ENCODE measurements around the gene WWOX.
"Not testable (repeated sequence)": the region's sequence is repeated elsewhere in the genome, so short reads cannot be mapped to it uniquely, and the experiment has no call there.

The WWOX gene

DNA sequence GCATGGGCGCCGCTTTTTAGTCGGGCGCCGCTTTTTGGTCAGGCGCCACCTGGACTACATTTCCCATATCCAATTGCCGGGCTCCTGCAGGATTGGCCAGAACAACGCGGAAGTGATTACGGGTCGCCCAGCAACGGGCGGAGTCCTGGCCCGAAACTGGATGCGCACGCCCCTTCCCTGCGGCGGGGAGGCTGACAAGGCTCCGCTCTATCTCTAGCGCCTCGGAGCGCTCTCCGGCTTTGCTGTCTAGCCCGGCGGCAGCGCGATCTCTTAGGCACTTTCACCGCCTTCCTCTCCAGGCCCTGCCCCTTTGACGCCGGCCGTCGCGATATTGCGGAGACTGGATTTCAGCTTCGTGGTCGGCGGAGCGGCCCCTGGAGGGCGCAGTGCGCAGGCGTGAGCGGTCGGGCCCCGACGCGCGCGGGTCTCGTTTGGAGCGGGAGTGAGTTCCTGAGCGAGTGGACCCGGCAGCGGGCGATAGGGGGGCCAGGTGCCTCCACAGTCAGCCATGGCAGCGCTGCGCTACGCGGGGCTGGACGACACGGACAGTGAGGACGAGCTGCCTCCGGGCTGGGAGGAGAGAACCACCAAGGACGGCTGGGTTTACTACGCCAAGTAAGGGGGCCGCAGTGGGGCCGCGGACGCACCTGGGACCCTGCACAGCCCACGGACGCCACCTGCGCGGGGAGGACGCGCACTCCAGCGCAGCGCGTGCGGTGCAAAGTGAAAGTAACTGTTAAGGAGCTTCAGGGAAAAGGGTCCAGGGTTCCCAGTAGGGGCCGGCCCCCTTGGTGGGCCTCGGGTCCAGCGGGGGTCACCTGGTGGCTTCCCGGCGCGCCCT, at the start of gene WWOX:
Gene WWOX, plus strand, starts transcription at position 384 of the 841 bp plus-strand sequence.
- peak; percentile 94 for DNase-seq

DNA sequence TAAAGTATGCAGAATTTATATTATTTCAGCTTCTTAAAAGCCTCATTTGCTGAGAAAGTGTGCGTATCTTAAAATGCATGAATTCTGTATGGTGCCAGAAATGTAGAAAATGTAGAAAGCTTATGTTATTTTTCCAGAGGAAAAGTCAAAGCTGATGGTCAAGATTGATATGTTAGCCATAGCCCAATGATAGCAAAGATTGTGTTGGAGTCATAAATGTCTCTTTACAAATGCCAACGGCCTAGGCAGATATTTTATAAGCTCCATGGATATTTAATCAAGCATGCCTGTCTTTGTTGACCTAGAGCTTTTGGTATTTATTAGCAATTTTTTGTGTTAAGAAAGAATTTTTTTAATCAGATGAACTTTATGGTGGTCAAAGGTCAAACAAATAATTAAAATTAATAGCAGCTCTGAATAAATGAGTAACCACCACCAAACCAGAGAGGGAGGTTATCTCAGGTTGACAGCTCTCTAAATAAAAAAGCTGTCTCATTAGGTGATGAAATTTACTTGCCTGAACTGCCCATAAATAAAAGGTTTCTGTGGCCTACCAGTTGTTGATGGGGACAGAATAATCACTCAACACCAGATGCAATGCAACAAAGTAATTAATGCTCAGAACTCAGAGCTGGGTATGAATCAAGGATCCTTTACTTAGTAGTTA, 48.6 kb upstream of the WWOX start:
- no peak for DNase-seq

DNA sequence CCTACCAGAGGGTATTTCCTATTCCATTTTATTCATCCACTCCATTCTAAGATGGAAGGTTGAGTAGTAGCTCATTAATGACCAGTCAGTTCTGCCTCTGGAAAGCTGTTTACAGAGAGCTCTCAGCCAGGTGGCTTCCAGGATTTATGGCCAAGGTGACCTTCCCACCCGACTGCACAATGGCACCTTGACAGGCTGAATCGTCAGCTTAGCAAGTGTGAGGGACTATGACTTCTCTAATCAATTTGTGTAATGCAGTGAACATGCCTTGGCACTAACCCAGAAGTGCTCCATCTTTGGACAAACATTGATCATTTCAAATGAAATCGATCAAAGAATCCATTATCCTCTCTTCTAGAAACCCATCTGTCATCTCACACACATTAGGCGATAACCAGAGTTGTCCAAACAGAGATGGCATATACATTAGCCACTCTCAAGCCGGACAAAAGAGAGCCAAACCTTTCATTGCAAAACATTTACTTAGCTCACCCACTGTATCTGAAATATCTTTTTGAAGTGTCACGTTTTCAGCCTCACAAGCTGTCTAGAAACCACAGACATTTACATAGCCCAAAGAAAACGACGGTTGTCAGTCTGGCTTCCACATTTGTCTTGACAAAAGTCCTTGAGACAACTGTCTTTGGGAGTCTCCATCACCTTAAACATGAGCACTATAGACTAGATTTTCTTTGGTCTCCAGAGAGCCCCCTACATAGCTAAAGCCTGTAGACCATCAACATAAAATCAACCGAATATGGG, 41.5 kb upstream of the WWOX start:
- DNase-seq = no peak

DNA sequence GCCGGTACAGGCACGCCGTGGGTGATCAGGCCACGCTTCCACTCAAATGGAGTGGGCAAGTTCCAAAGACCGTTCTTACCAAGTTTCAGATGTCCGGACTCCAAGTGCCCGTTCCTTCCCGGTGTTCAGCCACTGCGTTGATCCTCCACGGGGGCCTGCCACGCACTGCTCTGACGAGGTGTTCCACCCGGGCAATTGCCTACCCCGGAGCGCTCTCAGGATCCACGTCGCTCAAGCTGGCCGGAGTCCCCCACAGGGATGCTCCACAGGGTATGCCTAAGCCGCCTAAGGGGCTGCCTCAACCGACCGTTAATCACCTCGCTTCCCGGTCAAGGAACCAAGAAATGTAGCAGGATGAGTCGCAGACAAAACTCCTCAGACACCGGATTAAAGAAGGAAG, 39.6 kb upstream of the WWOX start:
- not testable (repeated sequence) for DNase-seq

DNA sequence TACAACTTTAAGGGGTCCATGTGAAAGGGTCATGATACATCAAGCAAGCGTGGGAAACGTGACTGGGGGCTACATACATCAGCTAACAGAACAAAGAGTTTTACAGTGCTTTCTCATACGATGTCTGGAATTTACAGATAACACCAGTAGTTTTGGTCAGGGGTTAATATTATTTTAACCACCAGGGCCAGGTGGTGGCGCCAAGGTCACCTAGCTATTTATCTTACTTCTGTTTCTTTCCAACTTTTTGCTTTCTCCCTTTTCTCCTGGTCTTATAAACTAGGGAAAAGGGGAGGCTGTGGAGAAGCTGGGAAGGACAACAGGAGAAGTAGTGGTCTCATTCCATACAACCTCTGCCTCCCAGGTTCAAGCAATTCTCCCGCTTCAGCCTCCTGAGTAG, 39.2 kb upstream of the WWOX start:
- DNase-seq = no peak

DNA sequence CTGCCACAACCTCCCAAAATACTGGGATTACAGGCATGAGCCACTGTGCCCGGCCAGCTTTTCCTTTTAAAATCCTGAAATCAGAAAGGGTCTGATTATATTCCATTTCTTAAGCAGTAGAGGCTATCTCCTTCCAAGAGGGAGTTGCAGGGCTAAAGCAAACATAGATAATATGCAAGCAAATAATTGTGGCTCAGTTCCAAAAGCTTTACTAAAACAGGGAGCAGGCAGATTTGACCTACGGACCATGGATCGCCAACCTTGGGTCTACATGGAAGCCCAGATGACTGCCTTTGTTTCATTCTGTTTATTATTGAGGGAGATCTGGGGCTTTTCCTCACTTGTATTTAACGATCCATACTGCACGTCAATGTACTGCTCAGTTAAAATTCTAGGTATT, 38.6 kb upstream of the WWOX start:
- no peak for DNase-seq

DNA sequence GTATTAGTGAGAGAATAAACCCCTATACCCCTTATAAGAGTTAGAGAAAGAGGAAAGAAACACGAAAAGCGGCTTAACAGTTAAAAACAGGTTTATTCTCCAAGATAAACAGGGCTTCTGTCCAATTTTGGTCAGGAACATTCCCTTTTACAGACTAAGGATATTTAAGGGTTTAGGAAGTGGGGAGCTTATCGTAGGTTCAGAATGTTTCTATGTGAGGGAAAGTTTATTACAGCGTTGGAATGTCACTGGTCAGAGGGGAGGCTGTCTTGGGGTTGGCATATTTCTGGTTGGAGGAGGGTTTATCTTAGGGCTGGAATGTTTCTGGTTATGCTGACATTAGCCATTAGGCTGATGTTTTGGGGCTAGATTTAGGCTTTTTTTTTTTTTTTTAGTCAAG, 34.1 kb upstream of the WWOX start:
- no peak for DNase-seq

DNA sequence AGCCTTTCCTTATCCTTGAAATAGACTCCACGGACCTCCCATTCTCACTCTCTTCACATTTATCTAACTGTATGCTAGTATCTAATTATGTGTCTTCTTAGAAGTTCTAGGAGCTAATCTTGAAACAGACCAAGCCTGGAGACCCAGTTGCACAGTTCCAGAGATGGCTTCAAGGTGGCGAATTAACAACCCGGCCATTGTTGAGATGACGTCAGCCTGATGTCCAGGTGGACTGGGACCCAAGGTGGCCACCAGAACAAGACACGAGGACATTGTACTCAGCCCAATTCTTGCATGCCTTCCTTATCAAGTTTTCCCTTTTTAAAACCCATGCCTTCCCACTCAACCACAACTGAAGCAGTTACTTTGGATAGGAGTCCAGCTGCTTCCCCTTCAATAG, 29.5 kb upstream of the WWOX start:
- DNase-seq = no peak

DNA sequence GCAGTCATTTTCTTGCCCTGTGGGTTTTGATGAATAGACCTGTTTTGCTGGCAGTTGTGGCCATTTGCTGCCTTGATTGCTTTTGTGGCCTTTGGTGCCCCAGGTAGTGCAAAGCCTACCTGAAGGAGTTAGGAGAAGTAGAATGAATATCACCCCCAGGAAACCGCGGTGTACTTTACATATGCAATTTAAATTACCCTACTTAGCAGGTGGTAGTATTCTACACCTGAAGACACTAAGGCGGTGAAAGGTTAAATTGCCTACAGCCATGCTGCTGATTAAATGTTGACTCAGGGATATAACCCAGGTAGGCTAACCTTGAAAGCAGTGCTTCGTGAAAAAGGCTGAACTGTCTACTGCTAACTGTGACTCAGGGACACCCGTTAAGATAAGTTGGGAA, 27.2 kb upstream of the WWOX start:
- no peak for DNase-seq

DNA sequence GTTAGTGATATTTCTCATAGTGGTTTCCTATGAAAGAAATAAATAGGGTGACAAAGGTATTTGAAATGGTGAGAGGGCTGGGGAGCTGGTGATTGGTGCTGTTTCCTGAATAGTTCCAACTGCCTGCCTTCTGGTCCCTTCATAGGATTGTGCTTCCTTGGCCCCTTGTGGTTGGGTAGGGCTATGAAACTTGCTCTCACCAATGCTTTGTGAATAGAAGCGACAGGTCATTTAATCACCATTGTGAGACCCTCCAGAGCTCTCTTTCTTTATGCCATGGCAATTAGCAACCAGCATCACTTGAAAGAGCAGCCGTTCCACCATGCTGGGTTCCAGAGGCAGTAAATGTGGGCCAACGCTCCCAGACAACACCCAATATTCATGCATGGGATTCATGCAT, 23.7 kb upstream of the WWOX start:
- no peak for DNase-seq

DNA sequence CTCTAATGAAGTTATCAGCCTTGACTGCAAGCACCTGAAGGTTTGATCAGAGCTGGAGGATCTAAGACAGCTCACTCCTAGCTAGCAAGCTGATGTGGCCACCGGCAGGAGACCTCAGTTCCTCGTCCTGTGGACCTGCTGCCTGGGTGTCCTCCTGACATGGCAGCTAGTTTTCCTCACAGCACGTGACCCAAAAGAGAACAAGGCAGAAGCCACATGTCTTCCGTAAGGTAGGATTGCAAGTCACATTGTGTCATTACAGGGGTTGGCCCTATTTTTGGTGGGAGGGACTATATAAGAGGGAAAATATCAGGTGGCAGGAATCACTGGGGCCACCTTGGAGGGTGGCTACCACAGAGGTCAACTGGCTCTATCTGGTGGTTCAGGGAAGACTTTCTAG, 18.1 kb upstream of the WWOX start:
- DNase-seq = no peak

DNA sequence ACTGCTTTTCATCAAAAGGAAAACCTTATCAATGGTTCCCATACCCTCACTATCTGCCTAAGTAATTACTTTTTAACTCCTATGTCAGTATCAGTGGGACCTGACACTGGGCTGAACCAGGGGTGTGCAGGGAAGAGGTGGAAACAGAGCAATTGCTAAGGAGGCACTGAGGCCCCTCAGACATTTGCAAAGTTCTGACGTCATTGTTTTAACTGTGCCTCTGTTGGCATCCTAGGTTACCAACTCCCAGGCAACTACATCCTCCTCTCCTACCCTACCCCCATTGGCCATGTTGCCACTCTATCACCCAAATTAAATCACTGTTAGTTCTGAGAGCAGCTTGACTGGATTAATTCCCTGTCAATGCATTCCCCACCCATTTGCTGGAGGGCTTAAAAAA, 8.0 kb upstream of the WWOX start:
- DNase-seq = no peak

DNA sequence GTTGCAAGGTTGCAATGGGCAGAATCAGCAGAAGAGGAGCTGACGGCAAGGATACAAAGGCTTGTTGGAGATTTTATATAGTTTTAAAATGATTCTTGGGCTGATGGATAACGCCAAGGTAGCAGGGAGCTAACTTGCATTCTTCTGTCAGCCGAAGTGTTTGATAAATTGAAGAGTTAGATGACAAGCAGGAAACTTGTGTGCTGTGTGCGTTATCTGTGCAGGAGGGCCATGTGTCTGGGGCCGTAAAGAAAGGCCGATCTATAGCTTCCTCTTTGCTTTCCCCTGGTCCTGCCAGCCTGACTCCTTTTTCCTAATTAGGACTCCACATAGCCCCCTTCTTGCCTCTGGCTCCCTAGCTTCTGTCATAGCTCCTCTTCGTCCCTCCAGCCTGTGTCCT, 6.7 kb upstream of the WWOX start:
- no peak for DNase-seq

DNA sequence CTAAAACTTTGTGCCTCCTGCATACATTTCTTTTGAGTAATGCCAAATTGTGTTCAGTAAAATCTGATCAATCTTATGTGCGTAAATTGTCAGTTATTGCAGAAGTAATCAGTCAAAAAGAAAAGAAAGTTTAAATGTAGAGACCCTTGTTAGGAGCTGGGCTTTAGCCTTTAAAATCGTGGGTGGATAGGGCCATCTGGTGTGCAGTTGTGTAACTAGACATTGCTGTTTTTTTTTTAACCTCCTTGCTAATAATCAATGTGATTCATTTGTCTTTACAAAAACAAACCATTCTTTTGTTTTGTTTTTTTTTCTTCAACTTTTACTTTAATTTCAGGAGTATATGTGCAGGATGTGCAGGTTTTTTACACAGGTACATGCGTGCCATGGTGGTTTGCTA, 5.3 kb upstream of the WWOX start:
- DNase-seq = no peak

DNA sequence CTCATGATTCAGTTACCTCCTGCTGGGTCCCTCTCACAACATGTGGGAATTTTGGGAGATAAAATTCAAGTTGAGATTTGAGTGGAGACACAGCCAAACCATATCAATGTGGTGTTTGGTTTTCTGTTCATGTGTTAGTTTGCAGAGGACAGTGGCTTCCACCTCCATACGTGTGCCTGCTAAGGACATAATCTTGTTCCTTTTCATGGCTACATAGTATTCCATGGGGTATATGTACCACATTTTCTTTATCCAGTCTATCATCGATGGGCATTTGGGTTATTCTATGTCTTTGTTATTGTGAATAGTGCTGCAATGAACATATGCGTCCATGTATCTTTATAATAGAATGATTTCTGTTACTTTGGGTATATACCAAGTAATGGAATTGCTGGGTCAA, 4.5 kb upstream of the WWOX start:
- DNase-seq = no peak

DNA sequence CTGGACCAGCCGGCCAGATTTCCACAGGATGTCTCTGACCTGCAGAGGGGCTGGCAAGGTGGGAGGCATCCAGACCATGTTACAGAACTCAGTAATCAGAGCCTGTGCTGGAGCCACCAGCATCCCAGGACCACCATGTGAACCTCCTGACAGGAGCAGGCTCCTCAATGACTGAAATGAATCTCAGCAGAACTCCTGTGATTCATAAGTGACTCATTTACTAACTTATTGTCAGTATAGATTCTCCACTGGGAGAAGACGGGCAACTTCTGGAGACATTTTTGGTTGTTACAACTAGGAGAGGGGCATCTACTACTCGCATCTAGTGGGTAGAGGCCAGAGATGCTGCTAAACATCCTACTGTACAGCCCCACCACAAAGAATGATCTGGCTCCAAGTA, 3.1 kb upstream of the WWOX start:
- DNase-seq = no peak

DNA sequence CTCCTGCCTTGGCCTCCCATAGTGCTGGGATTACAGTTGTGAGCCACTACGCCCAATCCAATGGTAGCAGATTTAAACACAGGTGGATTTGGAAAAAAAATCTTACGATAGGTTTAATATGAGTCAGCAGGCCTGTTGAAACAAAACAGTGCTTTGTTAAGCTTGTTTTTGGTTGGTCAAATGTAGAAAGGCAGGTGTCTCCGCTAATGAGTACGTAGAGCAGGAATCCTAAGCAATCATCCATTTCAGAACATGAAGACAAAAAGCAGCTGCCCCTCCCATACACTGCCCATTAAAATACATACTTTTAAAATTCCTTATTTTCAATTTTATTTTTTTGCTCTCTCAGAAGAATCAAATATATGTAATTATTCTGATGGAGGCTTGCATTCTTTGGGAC, 1.9 kb upstream of the WWOX start:
- no peak for DNase-seq

DNA sequence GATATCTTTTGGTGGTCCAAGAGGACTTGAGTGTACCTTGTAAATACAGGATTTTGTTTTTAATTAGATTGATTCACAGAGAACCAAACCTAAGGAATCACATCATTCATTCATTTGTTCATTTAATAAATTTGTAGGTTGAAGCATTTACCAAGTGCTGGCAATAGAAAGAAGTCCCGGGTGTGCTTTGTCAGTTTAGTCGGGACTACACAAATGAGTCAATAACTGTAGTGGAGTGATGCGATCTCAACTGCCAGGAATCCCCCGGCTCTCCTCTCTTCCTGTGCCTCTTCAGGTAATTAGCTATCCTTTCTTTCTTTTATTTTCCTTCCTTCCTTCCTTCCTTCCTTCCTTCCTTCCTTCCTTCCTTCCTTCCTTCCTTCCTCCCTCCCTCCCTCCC, 1.4 kb upstream of the WWOX start:
- DNase-seq = no peak

DNA sequence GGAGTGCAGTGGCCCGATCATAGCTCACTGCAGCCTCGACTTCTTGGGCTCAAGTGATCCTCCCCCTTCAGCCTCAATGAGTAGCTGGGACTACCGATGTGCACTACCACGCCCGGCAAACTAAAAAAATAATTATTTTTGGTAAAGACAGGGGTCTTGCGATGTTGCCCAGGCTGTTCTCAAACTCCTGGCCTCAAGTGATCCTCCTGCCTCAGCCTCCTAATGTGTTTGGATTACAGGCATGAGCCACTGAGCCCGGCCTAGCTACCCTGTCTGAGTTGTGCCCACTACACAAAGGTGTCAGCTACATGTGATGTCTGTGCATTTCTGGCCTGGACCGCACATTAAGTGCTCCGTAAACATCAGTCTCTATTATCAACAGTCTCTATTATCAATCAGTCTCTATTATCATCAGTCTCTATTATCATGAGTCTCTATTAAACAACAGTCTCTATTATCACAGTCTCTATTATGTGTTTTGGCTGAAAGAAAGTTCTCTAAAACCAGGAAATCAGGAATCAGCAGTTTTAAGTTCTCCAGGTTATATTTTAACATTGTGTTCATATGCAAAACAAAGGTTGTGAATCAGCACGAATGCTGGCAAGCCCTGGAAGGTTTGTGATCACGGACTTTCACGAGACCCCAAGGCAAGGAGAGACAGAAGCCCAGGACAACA, 721 bp upstream of the WWOX start:
- DNase-seq = peak; percentile 28

DNA sequence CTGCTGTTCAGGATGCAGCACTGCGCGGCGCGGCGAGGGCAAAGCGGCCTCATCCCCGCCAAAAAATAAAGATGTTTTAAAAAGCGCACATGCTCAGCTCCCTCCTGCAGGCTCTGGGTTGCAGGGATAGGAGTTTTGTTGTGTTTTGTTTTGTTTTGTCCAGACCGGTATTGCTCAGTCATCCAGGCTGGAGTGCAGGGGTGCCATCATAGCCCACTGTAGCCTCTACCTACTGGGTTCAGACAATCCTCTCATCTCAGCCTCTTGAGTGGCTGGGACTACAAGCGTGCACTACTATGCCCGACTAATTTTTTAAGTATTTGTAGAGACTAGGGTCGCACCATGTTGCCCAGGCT, 636 bp downstream of the WWOX start:
- DNase-seq = no peak

DNA sequence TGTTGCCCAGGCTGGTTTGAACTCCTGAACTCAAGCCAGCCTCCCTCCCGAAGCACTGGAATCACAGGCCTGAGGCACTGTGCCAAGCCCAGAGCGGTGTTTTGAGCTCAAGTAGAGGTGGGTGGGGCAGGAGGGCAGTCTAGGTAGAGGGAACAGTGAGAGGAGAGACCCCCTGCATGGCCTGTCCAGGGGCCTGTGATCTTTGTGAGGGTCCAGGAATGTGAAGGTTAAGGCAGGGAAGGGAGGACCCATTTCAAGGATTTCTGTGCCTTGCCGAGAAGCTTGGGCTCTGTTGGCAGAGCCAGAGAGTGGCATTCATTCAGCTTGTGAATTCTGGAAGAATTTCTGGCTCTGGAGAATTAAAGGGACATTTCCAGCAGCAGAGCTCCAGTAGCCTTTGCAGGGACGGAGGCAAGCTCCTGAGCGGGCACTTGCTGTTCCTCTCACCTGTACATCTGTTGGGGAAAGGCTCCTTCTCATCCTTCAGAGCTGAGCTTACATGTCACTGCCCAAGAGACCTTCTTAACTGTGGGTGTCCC, 2.7 kb downstream of the WWOX start:
- DNase-seq = no peak

DNA sequence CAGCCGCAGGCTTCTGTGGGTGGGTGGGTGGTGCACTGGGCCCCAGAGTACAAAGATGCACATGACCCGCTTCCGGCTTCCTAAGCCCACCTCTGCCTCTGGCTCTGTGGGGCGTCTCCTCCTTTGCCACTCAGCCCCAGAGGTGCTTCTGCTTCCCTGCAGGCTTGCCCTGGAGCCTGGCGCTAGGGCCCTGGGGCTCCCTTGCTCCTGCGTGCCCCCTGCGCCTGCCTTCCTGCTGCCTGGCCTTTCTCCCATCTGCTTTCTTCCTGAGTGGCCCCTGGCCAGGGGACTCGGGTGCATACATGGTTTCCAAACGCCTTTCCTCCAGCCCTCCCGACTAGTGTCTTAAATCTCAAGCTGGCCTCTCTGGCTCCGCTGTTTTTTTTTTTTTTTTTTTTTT, 3.4 kb downstream of the WWOX start:
- DNase-seq = no peak

DNA sequence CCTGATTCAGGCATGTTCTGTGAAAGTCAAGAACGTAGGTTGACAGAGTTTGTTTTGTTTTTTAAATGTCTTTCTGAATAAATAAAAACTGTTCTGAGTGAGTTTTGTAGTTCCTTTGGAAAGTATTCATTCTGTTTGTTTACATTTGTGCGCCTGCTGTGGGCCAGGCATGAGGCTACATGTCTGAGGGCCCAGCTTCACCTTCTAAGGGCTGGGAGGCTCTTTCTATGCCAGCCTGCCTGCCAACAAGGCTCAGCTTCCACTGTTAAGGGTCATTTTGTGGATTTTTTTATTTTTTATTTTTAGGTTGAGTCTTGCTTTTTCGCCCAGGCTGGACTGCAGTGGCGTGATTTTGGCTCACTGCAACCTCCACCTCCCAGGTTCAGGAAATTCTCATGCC, 6.1 kb downstream of the WWOX start:
- no peak for DNase-seq
